GM23248 (cell line): ENCODE data around the gene PDRG1. TPM values are rescaled to one million over a fixed set of nuclear protein-coding genes. Genes with fewer than 3 reads are reported as not detected.
A peak's percentile ranks its signal among the peaks of the same experiment; 100 is the strongest.

Source experiments
- DNase-seq: peaks from one replicate; pipeline ENCODE4 v3.0.0-alpha.2; 2015
- H2AFZ ChIP-seq: fragments of 200-600 bp; sonication (generic); 2 replicates; pipeline ENCODE4 v1.6.1; 2016; ENCODE audit warnings: antibody characterized with exemption
- H3F3A ChIP-seq: fragments of 200-600 bp; sonication (generic); 2 replicates; pipeline ENCODE4 v1.6.1; 2016; ENCODE audit warnings: mild to moderate bottlenecking, antibody characterized with exemption, mixed run types; ENCODE audit not compliant: insufficient read depth
- H3K27ac ChIP-seq: fragments of 200-600 bp; sonication (generic); 2 replicates; pipeline ENCODE4 v1.5.1; 2016; ENCODE audit warnings: mild to moderate bottlenecking
- H3K27me3 ChIP-seq: fragments of 200-600 bp; sonication (generic); replicated peaks from 2 replicates; pipeline ENCODE4 v1.6.1; 2016; ENCODE audit warnings: mild to moderate bottlenecking; ENCODE audit not compliant: insufficient read depth
- H3K36me3 ChIP-seq: fragments of 200-600 bp; sonication (generic); 2 replicates; pipeline ENCODE4 v1.6.1; 2016; ENCODE audit warnings: low read depth, mild to moderate bottlenecking
- H3K4me1 ChIP-seq: fragments of 200-600 bp; sonication (generic); 2 replicates; pipeline ENCODE4 v1.6.1; 2016; ENCODE audit warnings: mild to moderate bottlenecking; ENCODE audit not compliant: insufficient read depth
- H3K4me2 ChIP-seq: fragments of 200-600 bp; sonication (generic); one replicate; pipeline ENCODE4 v1.6.1; 2016; ENCODE audit warnings: mild to moderate bottlenecking; ENCODE audit not compliant: unreplicated experiment
- H3K4me3 ChIP-seq: fragments of 200-600 bp; sonication (generic); 2 replicates; pipeline ENCODE4 v1.5.1; 2016; ENCODE audit warnings: mild to moderate bottlenecking
- H3K79me2 ChIP-seq: fragments of 200-600 bp; sonication (generic); 2 replicates; pipeline ENCODE4 v1.6.1; 2016; ENCODE audit warnings: mild to moderate bottlenecking; ENCODE audit not compliant: insufficient read depth
- H3K9ac ChIP-seq: fragments of 200-600 bp; sonication (generic); 2 replicates; pipeline ENCODE4 v1.6.1; 2016; ENCODE audit warnings: mild to moderate bottlenecking
- H3K9me2 ChIP-seq: fragments of 200-600 bp; sonication (generic); 2 replicates; pipeline ENCODE4 v1.6.1; 2016; ENCODE audit warnings: mixed run types, mild to moderate bottlenecking, moderate library complexity; ENCODE audit not compliant: insufficient read depth
- H3K9me3 ChIP-seq: fragments of 200-600 bp; sonication (generic); one replicate; pipeline ENCODE4 v1.6.1; 2017; ENCODE audit warnings: low read depth
- H4K20me1 ChIP-seq: fragments of 200-600 bp; sonication (generic); 2 replicates; pipeline ENCODE4 v1.6.0; 2016; ENCODE audit not compliant: insufficient read depth
- EZH2 ChIP-seq: fragments of 200-600 bp; sonication (generic); IDR thresholded peaks from 2 replicates; pipeline ENCODE4 v1.6.1; 2018; ENCODE audit warnings: antibody characterized with exemption, mild to moderate bottlenecking; ENCODE audit not compliant: insufficient read depth, poor library complexity, severe bottlenecking
- EZH2phosphoT487 ChIP-seq: fragments of 200-600 bp; sonication (generic); IDR thresholded peaks from 2 replicates; pipeline ENCODE4 v1.6.1; 2018; ENCODE audit warnings: antibody characterized with exemption, moderate library complexity, mild to moderate bottlenecking, low read depth; ENCODE audit not compliant: insufficient read depth
- WGBS, 2 experiments: methylation state at CpG; one replicate each; pipeline ENCODE4 v1.1.6; 2015 to 2017; ENCODE audit warnings: low lambda C conversion rate in 2 of 2, low coverage in 1 of 2; ENCODE audit errors: missing lambda C conversion rate in 2 of 2; 5-methylcytosine and 5-hydroxymethylcytosine counted together
- in situ Hi-C: fragments of 300-500 bp; cut with MboI; formaldehyde crosslinking; loops from 2 replicates; pipeline ENCODE4 v1.15.0; 2020
- polyA plus RNA-seq: library from polyadenylated mRNA; unstranded; fragments of >200 nt; fragmentation: Nextera tagmentation; extraction: Ambion mirVana; gene quantifications from 2 replicates; pipeline ENCODE4 v1.2.1, GENCODE V29; 2016
- total RNA-seq: library from RNA; depleted of rRNA; stranded (reverse); fragments of >200 nt; shearing (Covaris generic); gene quantifications from 2 replicates; pipeline ENCODE4 v1.2.3, GENCODE V29; 2014

The PDRG1 gene
- total and polyA plus RNA-seq, 2 experiments from 2014 or later = 10.8 to 16.7 TPM

- H3K4me2 ChIP-seq = no peak overlapping the region
- no peaks in the 10 kb centered on the region for H3K27me3 ChIP-seq
- H3K36me3 ChIP-seq = peaks cover 19% of the 10 kb centered on the region
- H3K4me1 ChIP-seq = peaks cover 7% of the 10 kb centered on the region
- H3K27ac ChIP-seq = no peak overlapping the region
- DNase-seq = peak; percentile 12
- no peaks in the 10 kb centered on the region for H3F3A ChIP-seq
- TF ChIP-seq EZH2phosphoT487 (no peak), EZH2 (no peak)
- H2AFZ ChIP-seq = no peak overlapping the region
- no peaks in the 10 kb centered on the region for H4K20me1 ChIP-seq
- WGBS, 2 experiments = 98 to 100% methylated on average over 2 of the region's 2 CpGs
- H3K4me3 ChIP-seq = no peak overlapping the region
- H3K9me3 ChIP-seq = no peaks in the 10 kb centered on the region
- peaks cover 31% of the 10 kb centered on the region for H3K79me2 ChIP-seq
- H3K9ac ChIP-seq = no peak overlapping the region
- no peaks in the 10 kb centered on the region for H3K9me2 ChIP-seq
- in situ Hi-C loops = no loop called here
Measured at GRCh38 chr20:31948008-31948407, 3.8 kb downstream of the PDRG1 start.

DNA sequence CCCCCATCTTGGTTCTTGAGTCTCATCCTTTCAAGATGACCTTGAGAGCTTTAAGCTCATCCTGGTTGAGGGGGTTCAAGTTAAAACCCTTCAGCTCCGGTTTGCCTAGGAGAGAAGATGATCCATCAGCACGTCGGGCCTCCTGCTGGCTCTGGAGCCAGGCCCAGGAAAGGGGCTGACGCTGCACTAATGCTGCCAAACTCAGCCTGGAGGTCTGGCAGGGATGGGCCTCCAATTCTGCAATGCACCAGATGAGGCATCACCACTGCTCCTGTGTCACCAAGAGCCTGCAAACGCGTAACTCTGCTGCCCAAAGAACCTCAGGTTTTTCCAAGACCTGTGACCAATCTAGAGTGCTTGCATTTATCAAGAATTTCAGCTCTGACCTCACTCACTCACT lies 6.1 kb downstream of the PDRG1 start:
- Histone ChIP-seq H3K4me3 (no peak overlapping the region), H3K9ac (no peak overlapping the region), H3K9me2 (no peaks in the 10 kb centered on the region), H3K27me3 (no peaks in the 10 kb centered on the region), H3K4me2 (no peak overlapping the region), H3K36me3 (peaks cover 19% of the 10 kb centered on the region), H4K20me1 (no peaks in the 10 kb centered on the region), H3K9me3 (no peaks in the 10 kb centered on the region), H3K79me2 (peaks cover 21% of the 10 kb centered on the region), H3K4me1 (peaks cover 4% of the 10 kb centered on the region), H3K27ac (no peak overlapping the region), H2AFZ (no peak overlapping the region), H3F3A (no peaks in the 10 kb centered on the region)
- no peak for TF ChIP-seq EZH2phosphoT487
- no peak for TF ChIP-seq EZH2
- in situ Hi-C loops = no loop called here
- DNase-seq = peak; percentile 36
- 18 to 28% methylated on average over 6 of the region's 6 CpGs for WGBS, 2 experiments

GRCh38 chr20:31945319-31945718 lies 6.5 kb downstream of the PDRG1 start:
- peaks cover 17% of the 10 kb centered on the region for H3K79me2 ChIP-seq
- peaks cover 19% of the 10 kb centered on the region for H3K36me3 ChIP-seq
- TF ChIP-seq EZH2phosphoT487 (no peak), EZH2 (no peak)
- H3F3A ChIP-seq = no peaks in the 10 kb centered on the region
- H3K9me2 ChIP-seq = no peaks in the 10 kb centered on the region
- no peak overlapping the region for H3K4me2 ChIP-seq
- 81% methylated on average over 4 of the region's 4 CpGs for WGBS, 2 experiments
- H4K20me1 ChIP-seq = no peaks in the 10 kb centered on the region
- H3K4me1 ChIP-seq = no peaks in the 10 kb centered on the region; the same call in 1 of the 2 replicates
- no peak overlapping the region for H3K4me3 ChIP-seq
- DNase-seq = no peak
- no peaks in the 10 kb centered on the region for H3K9me3 ChIP-seq
- in situ Hi-C loops = no loop called here
- no peak overlapping the region for H3K27ac ChIP-seq
- no peaks in the 10 kb centered on the region for H3K27me3 ChIP-seq
- no peak overlapping the region for H3K9ac ChIP-seq
- no peak overlapping the region for H2AFZ ChIP-seq

DNA sequence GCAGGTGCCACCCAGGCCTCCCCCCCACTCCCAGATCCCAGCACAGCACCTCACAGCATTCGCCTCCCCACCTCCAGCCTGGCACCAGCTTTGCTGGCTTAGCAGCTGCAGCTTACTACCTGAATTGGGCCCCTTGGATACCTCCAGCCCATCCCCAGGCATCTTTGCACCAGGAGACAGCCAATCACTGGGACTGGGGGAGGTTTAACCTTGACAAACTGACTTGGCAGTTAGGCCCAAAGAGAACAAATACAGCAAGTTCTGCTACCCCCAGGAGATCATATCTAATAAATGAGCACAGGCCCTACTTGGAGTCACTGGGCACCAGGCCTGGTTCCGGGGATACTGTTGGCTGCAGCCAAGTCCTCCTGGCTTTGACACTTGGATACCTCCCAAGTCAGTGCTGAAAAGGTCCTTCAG lies 8.8 kb downstream of the PDRG1 start:
- Histone ChIP-seq H3K4me3 (no peak overlapping the region), H3K4me2 (no peak overlapping the region), H3K9me2 (no peaks in the 10 kb centered on the region), H3K27ac (no peak overlapping the region), H4K20me1 (no peaks in the 10 kb centered on the region), H2AFZ (no peak overlapping the region), H3K27me3 (no peaks in the 10 kb centered on the region), H3K9ac (no peak overlapping the region), H3F3A (no peaks in the 10 kb centered on the region), H3K9me3 (no peaks in the 10 kb centered on the region), H3K36me3 (peaks cover 10% of the 10 kb centered on the region), H3K79me2 (no peaks in the 10 kb centered on the region), H3K4me1 (no peaks in the 10 kb centered on the region)
- in situ Hi-C loops = no loop called here
- no peak for DNase-seq
- TF ChIP-seq EZH2phosphoT487 (no peak), EZH2 (no peak)
- WGBS, 2 experiments = 56 to 59% methylated on average over 2 of the region's 2 CpGs

- no peak overlapping the region for H3K4me2 ChIP-seq
- no peaks in the 10 kb centered on the region for H3K36me3 ChIP-seq
- no peak overlapping the region for H3K27ac ChIP-seq
- in situ Hi-C loops = no loop called here
- H3K79me2 ChIP-seq = no peaks in the 10 kb centered on the region
- H3K9me3 ChIP-seq = no peaks in the 10 kb centered on the region
- no peaks in the 10 kb centered on the region for H4K20me1 ChIP-seq
- 60 to 63% methylated on average over 2 of the region's 2 CpGs for WGBS, 2 experiments
- no peak for TF ChIP-seq EZH2
- no peak for TF ChIP-seq EZH2phosphoT487
- H3K27me3 ChIP-seq = no peaks in the 10 kb centered on the region
- H3K9ac ChIP-seq = no peak overlapping the region
- no peak overlapping the region for H2AFZ ChIP-seq
- no peaks in the 10 kb centered on the region for H3F3A ChIP-seq
- no peak for DNase-seq
- no peak overlapping the region for H3K4me3 ChIP-seq
- H3K4me1 ChIP-seq = no peaks in the 10 kb centered on the region
- H3K9me2 ChIP-seq = no peaks in the 10 kb centered on the region
Measured at GRCh38 chr20:31939661-31940060, 12.2 kb downstream of the PDRG1 start.
